NCI-H446 (cell line): ENCODE measurements around the gene SMAGP.
"Not testable (repeated sequence)": the region's sequence is repeated elsewhere in the genome, so short reads cannot be mapped to it uniquely, and the experiment has no call there.

ENCODE experiments used
- DNase-seq, 2 experiments: peaks; one replicate each; lab custom pipeline; 2025; lab: John Stamatoyannopoulos, UW

Gene SMAGP

GRCh38 chr12:51270067-51270950 lies at the start of gene SMAGP:
TSS of gene SMAGP (minus strand) at chr12:51270415. CDS start at chr12:51269278, 1,137 bp downstream.
- no peak for DNase-seq

- no peak for DNase-seq
Measured at GRCh38 chr12:51318846-51319599, 48.8 kb upstream of the SMAGP start.

GRCh38 chr12:51318057-51318806 lies 48.0 kb upstream of the SMAGP start:
- DNase-seq = not testable (repeated sequence)

GRCh38 chr12:51311389-51311788 lies 41.2 kb upstream of the SMAGP start:
- no peak for DNase-seq

- no peak for DNase-seq
Measured at GRCh38 chr12:51307655-51308593, 37.7 kb upstream of the SMAGP start.

GRCh38 chr12:51306507-51306906 lies 36.3 kb upstream of the SMAGP start:
- no peak for DNase-seq

- not testable (repeated sequence) for DNase-seq
Measured at GRCh38 chr12:51300768-51301167, 30.6 kb upstream of the SMAGP start.

GRCh38 chr12:51295651-51296050 lies 25.4 kb upstream of the SMAGP start:
- no peak for DNase-seq

GRCh38 chr12:51294097-51294496 lies 23.9 kb upstream of the SMAGP start:
- DNase-seq = not testable (repeated sequence)

GRCh38 chr12:51293696-51294095 lies 23.5 kb upstream of the SMAGP start:
- DNase-seq = no peak

- DNase-seq = not testable (repeated sequence)
Measured at GRCh38 chr12:51291603-51292513, 21.6 kb upstream of the SMAGP start.

- DNase-seq = no peak
Measured at GRCh38 chr12:51285843-51286242, 15.6 kb upstream of the SMAGP start.

- DNase-seq = no peak
Measured at GRCh38 chr12:51281202-51281924, 11.1 kb upstream of the SMAGP start.

GRCh38 chr12:51275088-51275487 lies 4.9 kb upstream of the SMAGP start:
- no peak for DNase-seq

GRCh38 chr12:51272810-51273209 lies 2.6 kb upstream of the SMAGP start:
- not testable (repeated sequence) for DNase-seq

- DNase-seq = no peak
Measured at GRCh38 chr12:51270951-51271518, 820 bp upstream of the SMAGP start.

GRCh38 chr12:51269174-51270066 lies 795 bp downstream of the SMAGP start:
- DNase-seq = no peak

GRCh38 chr12:51265024-51265423 lies 5.2 kb downstream of the SMAGP start:
- no peak for DNase-seq
